Right lobe of liver (tissue), 6 donors: Measurements from ENCODE around the gene ABCC2. TPM values are rescaled to one million over a fixed set of nuclear protein-coding genes. Genes with fewer than 3 reads are reported as not detected.
"Not testable (repeated sequence)": the region's sequence is repeated elsewhere in the genome, so short reads cannot be mapped to it uniquely, and the experiment has no call there.

Experiments
- ATAC-seq, 4 donors: fragments of 200-7000 bp; cut with Tn5 transposase; one replicate each; pipeline ENCODE4 v1.9.1; 2020; ENCODE audit warnings: mild to moderate bottlenecking in 4 of 4, moderate library complexity in 4 of 4
- DNase-seq, 3 donors: peaks; one replicate each; pipeline ENCODE4 v3.0.0-alpha.2; 2020
- H3K27ac ChIP-seq, 3 donors: fragments of 200-600 bp; one replicate each; pipeline ENCODE4 v1.8.0; 2022
- H3K27me3 ChIP-seq, 2 donors: fragments of 200-600 bp; one replicate each; pipeline ENCODE4 v1.8.0; 2022
- H3K36me3 ChIP-seq, 4 donors: fragments of 200-600 bp; sonication (generic) in 1 of 4; one replicate each; pipeline versions ENCODE4 v1.5.1 to v1.8.0; 2017 to 2022; ENCODE audit warnings: control low read depth in 1 of 4
- H3K4me1 ChIP-seq, 4 donors: fragments of 200-600 bp; sonication (generic) in 1 of 4; one replicate each; pipeline versions ENCODE4 v1.5.1 to v1.8.0; 2017 to 2022; ENCODE audit warnings: control low read depth in 1 of 4
- H3K4me3 ChIP-seq, 3 donors: fragments of 200-600 bp; one replicate each; pipeline ENCODE4 v1.8.0; 2022
- H3K9me3 ChIP-seq, 4 donors: fragments of 200-600 bp; sonication (generic) in 1 of 4; one replicate each; pipeline versions ENCODE4 v1.5.1 to v1.8.0; 2017 to 2022; ENCODE audit warnings: control low read depth in 1 of 4
- POLR2A ChIP-seq: fragments of 450-650 bp; IDR thresholded peaks from one replicate; pipeline ENCODE4 v1.6.1; 2017; ENCODE audit warnings: antibody characterized with exemption, mild to moderate bottlenecking
- WGBS: methylation state at CpG from one replicate; pipeline ENCODE4 v1.1.6; 2018; ENCODE audit warnings: low coverage, low lambda C conversion rate; ENCODE audit not compliant: insufficient coverage; ENCODE audit errors: missing lambda C conversion rate; 5-methylcytosine and 5-hydroxymethylcytosine counted together
- intact Hi-C, 2 donors: fragments of 100-400 bp; cut with DNase I; formaldehyde crosslinking; loops; one replicate each; pipeline versions ENCODE4 v1.11.2 to v1.14.1; 2022
- total RNA-seq, 6 experiments: library from RNA; depleted of rRNA in 2 of 6; stranded (reverse); fragments of >200 nt in 2 of 6; fragmentation: NEBNext Ultra II Directional in 3 of 6; extraction: Animal tissue kit (Norgen Biotek cat#: 25700) in 3 of 6; gene quantifications; one replicate each; pipeline versions ENCODE4 v1.1.0 to v1.2.4, GENCODE V29; 2016 to 2023
- TF ChIP-seq, protein P1 (sequence below), 4 donors: fragments of 200-600 bp in 3 of 4; fragments of 450-650 bp in 1 of 4; IDR thresholded peaks; one replicate each; pipeline versions ENCODE4 v1.5.1 to v1.8.0; 2016 to 2022; ENCODE audit warnings: antibody characterized with exemption in 4 of 4, mild to moderate bottlenecking in 2 of 4
- donor health status: DM: no; HTN: yes; CAD: no.
- donor health status: DM: no; HTN: no; CAD: no.
- donor health status: DM: no; HTN: no; CAD: no.
- donor health status: DM: no; HTN: yes; CAD: no.
- donor health status: DM: no; HTN: yes; CAD: no.

Gene ABCC2
- total RNA-seq, 6 experiments from 2014 or later: 136 to 372 (median 156) TPM

DNA sequence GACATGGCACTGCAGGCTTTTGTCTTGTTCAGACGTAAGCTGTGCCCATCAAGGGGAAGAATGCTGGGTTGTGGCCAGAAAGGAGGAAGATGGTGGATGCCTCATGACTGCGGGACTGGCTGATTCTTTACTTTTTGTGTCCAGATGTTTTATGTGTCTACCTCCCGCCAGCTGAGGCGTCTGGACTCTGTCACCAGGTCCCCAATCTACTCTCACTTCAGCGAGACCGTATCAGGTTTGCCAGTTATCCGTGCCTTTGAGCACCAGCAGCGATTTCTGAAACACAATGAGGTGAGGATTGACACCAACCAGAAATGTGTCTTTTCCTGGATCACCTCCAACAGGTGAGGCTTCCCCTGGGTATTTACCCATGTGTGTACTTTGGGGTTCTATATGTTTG, 53.5 kb downstream of the ABCC2 start:
- Histone ChIP-seq H3K4me1 (no peaks in the 10 kb centered on the region), H3K27me3 (no peaks in the 10 kb centered on the region), H3K9me3 (no peaks in the 10 kb centered on the region), H3K27ac (no peak overlapping the region), H3K4me3 (no peak overlapping the region), H3K36me3 (peaks cover 0 to 62% (median 40%) of the 10 kb centered on the region in 4 donors)
- 70% methylated on average over 8 of the region's 8 CpGs for WGBS
- ATAC-seq (no peak), DNase-seq (no peak)
- TF ChIP-seq, protein P1, sequence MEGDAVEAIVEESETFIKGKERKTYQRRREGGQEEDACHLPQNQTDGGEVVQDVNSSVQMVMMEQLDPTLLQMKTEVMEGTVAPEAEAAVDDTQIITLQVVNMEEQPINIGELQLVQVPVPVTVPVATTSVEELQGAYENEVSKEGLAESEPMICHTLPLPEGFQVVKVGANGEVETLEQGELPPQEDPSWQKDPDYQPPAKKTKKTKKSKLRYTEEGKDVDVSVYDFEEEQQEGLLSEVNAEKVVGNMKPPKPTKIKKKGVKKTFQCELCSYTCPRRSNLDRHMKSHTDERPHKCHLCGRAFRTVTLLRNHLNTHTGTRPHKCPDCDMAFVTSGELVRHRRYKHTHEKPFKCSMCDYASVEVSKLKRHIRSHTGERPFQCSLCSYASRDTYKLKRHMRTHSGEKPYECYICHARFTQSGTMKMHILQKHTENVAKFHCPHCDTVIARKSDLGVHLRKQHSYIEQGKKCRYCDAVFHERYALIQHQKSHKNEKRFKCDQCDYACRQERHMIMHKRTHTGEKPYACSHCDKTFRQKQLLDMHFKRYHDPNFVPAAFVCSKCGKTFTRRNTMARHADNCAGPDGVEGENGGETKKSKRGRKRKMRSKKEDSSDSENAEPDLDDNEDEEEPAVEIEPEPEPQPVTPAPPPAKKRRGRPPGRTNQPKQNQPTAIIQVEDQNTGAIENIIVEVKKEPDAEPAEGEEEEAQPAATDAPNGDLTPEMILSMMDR (IDR thresholded peaks at IDR 0.05): no peak
- no peak for TF ChIP-seq POLR2A
- intact Hi-C loops: no loop called here

DNA sequence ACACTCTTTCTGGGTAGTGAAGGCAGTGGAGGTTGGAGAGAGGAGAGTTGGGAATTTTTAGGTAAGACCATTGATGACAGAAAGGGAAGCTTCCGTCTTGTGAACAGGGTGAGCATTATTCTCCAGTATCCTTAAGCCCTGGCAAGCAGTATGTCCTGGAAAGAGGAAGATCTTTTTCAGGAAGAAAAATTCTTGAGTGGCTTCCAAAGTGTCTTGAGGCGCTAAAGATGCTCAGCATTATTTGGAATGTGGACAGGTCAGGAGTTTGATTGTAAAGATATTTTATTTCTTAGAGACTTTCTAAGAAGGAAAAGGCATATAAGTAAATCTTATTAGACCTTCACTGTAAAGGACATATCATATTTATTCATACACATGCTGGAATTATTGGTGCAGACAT, 54.3 kb downstream of the ABCC2 start:
- Histone ChIP-seq H3K9me3 (no peaks in the 10 kb centered on the region), H3K36me3 (peaks cover 0 to 62% (median 40%) of the 10 kb centered on the region in 4 donors), H3K4me1 (peaks cover 0 to 1% (median 0%) of the 10 kb centered on the region in 4 donors), H3K27ac (no peak overlapping the region), H3K4me3 (no peak overlapping the region), H3K27me3 (no peaks in the 10 kb centered on the region)
- WGBS: 88% methylated on average over 2 of the region's 2 CpGs
- TF ChIP-seq POLR2A: no peak
- TF ChIP-seq, protein P1 (IDR thresholded peaks at IDR 0.05): no peak
- intact Hi-C loops: no loop called here
- no peak for DNase-seq
- ATAC-seq: no peak

GRCh38 chr10:99840859-99841258, 58.4 kb downstream of the ABCC2 start:
- H3K27ac ChIP-seq, ATAC-seq: not testable (repeated sequence)

GRCh38 chr10:99841746-99842145, 59.3 kb downstream of the ABCC2 start:
- Histone ChIP-seq H3K27ac (no peak overlapping the region), H3K36me3 (peaks cover 0 to 62% (median 30%) of the 10 kb centered on the region in 4 donors), H3K27me3 (no peaks in the 10 kb centered on the region), H3K4me3 (no peak overlapping the region), H3K4me1 (peaks cover 0 to 23% (median 4%) of the 10 kb centered on the region in 4 donors), H3K9me3 (no peaks in the 10 kb centered on the region)
- intact Hi-C loops: loop anchor here (10.0 kb wide), 1 partner anchor 203 kb away; no protein-coding TSS in a partner anchor
- 83% methylated on average over 6 of the region's 7 CpGs for WGBS
- ATAC-seq: no peak
- DNase-seq: no peak
- TF ChIP-seq, protein P1 (IDR thresholded peaks at IDR 0.05): no peak
- TF ChIP-seq POLR2A: no peak

More at GRCh38 chr10:99840859-99841258, 58.4 kb downstream of the ABCC2 start:
- peaks cover 0 to 62% (median 27%) of the 10 kb centered on the region in 4 donors for H3K36me3 ChIP-seq
- not testable (repeated sequence) for DNase-seq, H3K9me3 ChIP-seq, H3K4me3 ChIP-seq, H3K27me3 ChIP-seq
- peaks cover 0 to 14% (median 0%) of the 10 kb centered on the region in 4 donors for H3K4me1 ChIP-seq
- intact Hi-C loops: loop anchor here (10.0 kb wide), 1 partner anchor 204 kb away; no protein-coding TSS in a partner anchor
- WGBS: 61% methylated on average over 2 of the region's 2 CpGs

DNA sequence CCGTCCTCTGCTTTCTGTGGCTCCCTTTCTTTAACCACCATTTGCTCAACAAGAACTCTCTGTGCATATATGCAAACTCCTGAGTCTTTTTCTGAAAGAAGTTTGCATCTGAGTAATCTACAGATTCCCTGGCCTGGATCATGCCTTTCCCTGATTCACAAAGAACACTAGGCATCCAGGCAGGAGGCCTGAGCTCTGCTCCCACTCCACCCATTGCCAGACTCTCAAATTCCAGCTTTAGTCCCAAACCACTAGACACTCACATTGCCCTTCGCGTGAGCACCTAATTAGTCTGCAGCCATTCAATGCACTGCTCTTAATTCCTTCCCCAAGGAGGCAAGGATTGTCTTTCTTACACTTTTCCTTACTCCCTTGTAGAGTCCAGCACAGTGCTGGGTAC, 60.9 kb downstream of the ABCC2 start:
- H3K27me3 ChIP-seq: no peaks in the 10 kb centered on the region
- WGBS: 92% methylated on average over 3 of the region's 3 CpGs
- H3K4me1 ChIP-seq: peaks cover 0 to 38% (median 12%) of the 10 kb centered on the region in 4 donors
- no peaks in the 10 kb centered on the region for H3K9me3 ChIP-seq
- ATAC-seq (no peak), DNase-seq (no peak)
- H3K36me3 ChIP-seq: peaks cover 0 to 76% (median 36%) of the 10 kb centered on the region in 4 donors
- TF ChIP-seq, protein P1 (IDR thresholded peaks at IDR 0.05): no peak
- TF ChIP-seq POLR2A: no peak
- H3K4me3 ChIP-seq: no peak overlapping the region
- intact Hi-C loops: loop anchor here (10.0 kb wide), 1 partner anchor 201 kb away; no protein-coding TSS in a partner anchor
- H3K27ac ChIP-seq: no peak overlapping the region
